PC-9 (cell line): ENCODE data around the gene TNRC6C. TPM values are rescaled to one million over a fixed set of nuclear protein-coding genes. Genes with fewer than 3 reads are reported as not detected.

Experiments used
- BruUV-seq: library from RNA; stranded (reverse); fragments of 400-500 nt; replicated peaks from 2 replicates; lab custom pipeline; 2021; lab: Mats Ljungman, UMichigan
- CTCF ChIA-PET: fragments of 300-600 bp; sonication (Branson Sonifier 250); formaldehyde crosslinking; loops from one replicate; lab custom pipeline; 2022; ENCODE audit warnings: antibody characterized with exemption; lab: Charles Lee
- POLR2A ChIA-PET: fragments of 300-600 bp; sonication (Branson Sonifier 250); formaldehyde crosslinking; loops from one replicate; lab custom pipeline; 2022; ENCODE audit warnings: antibody characterized with exemption; ENCODE audit not compliant: unreplicated experiment; lab: Charles Lee
- DNase-seq, 2 experiments: peaks; one replicate each; pipeline versions ENCODE4 v3.0.0 to v3.0.0-alpha.2; 2015 to 2022; ENCODE audit warnings: mixed read lengths in 1 of 2
- H2AFZ ChIP-seq: fragments of 200-600 bp; sonication (generic); 2 replicates; pipeline ENCODE4 v1.8.1; 2017; ENCODE audit warnings: antibody characterized with exemption
- H3F3A ChIP-seq: fragments of 200-600 bp; sonication (generic); 2 replicates; pipeline ENCODE4 v1.8.1; 2017; ENCODE audit warnings: antibody characterized with exemption, mild to moderate bottlenecking, low read depth; ENCODE audit not compliant: insufficient read depth
- H3K27ac ChIP-seq: fragments of 200-600 bp; sonication (generic); 2 replicates; pipeline ENCODE4 v1.6.1; 2016; ENCODE audit warnings: mixed run types
- H3K27me3 ChIP-seq: fragments of 200-600 bp; sonication (generic); 2 replicates; pipeline ENCODE4 v1.6.1; 2016; ENCODE audit warnings: low read depth, mixed run types; ENCODE audit not compliant: insufficient read depth
- H3K36me3 ChIP-seq: fragments of 200-600 bp; sonication (generic); 2 replicates; pipeline ENCODE4 v1.6.1; 2016; ENCODE audit warnings: low read depth, mixed run types
- H3K4me1 ChIP-seq: fragments of 200-600 bp; sonication (generic); replicated peaks from 2 replicates; pipeline ENCODE4 v1.6.1; 2016; ENCODE audit warnings: mixed run types; ENCODE audit not compliant: insufficient read depth
- H3K4me2 ChIP-seq: fragments of 200-600 bp; sonication (generic); 2 replicates; pipeline ENCODE4 v1.6.1; 2017; ENCODE audit warnings: mixed run types
- H3K4me3 ChIP-seq: fragments of 200-600 bp; sonication (generic); 2 replicates; pipeline ENCODE4 v1.6.1; 2016; ENCODE audit warnings: mixed run types
- H3K79me2 ChIP-seq: fragments of 200-600 bp; sonication (generic); 2 replicates; pipeline ENCODE4 v1.6.1; 2017; ENCODE audit warnings: low read depth, mixed run types
- H3K9me2 ChIP-seq: fragments of 200-600 bp; sonication (generic); 2 replicates; pipeline ENCODE4 v1.8.1; 2017; ENCODE audit warnings: mild to moderate bottlenecking; ENCODE audit not compliant: insufficient read depth
- H3K9me3 ChIP-seq: fragments of 200-600 bp; sonication (generic); 2 replicates; pipeline ENCODE4 v1.8.1; 2016; ENCODE audit warnings: low read depth; ENCODE audit not compliant: insufficient read depth
- H4K20me1 ChIP-seq: fragments of 200-600 bp; sonication (generic); 2 replicates; pipeline ENCODE4 v1.8.1; 2017; ENCODE audit not compliant: insufficient read depth
- CTCF ChIP-seq: fragments of 200-600 bp; sonication (generic); conservative IDR thresholded peaks from 2 replicates; pipeline ENCODE4 v1.6.1; 2017; ENCODE audit warnings: mixed run types, antibody characterized with exemption, mild to moderate bottlenecking, moderate library complexity
- EZH2 ChIP-seq: fragments of 200-600 bp; sonication (generic); IDR thresholded peaks from 2 replicates; pipeline ENCODE4 v1.8.0; 2017; ENCODE audit warnings: antibody characterized with exemption, low read depth
- intact Hi-C: fragments of 100-400 bp; cut with micrococcal nuclease; formaldehyde crosslinking; loops from one replicate; pipeline ENCODE4 v1.10.0; 2022; ENCODE audit not compliant: unreplicated experiment
- total RNA-seq: library from RNA; stranded (reverse); gene quantifications from 2 replicates; pipeline ENCODE4 v1.2.3, GENCODE V29; 2021

The TNRC6C gene
- total RNA-seq, 1 experiment from 2014 or later, result 0.37 TPM

GRCh38 chr17:77936881-77937280 is 21.6 kb upstream of the TNRC6C start:
- Histone ChIP-seq H3K9me3 (no peaks in the 10 kb centered on the region), H3K36me3 (no peaks in the 10 kb centered on the region), H3K4me1 (no peaks in the 10 kb centered on the region), H2AFZ (no peak overlapping the region), H3K4me2 (no peak overlapping the region), H3K4me3 (no peak overlapping the region), H3K79me2 (no peaks in the 10 kb centered on the region), H3K27me3 (peaks cover 69% of the 10 kb centered on the region), H3K27ac (no peak overlapping the region), H4K20me1 (no peaks in the 10 kb centered on the region), H3F3A (no peaks in the 10 kb centered on the region), H3K9me2 (no peaks in the 10 kb centered on the region)
- intact Hi-C loops, result no loop called here
- ChIA-PET POLR2A (no interaction called here), CTCF (no interaction called here)
- no peak for DNase-seq
- no TSS peak for BruUV-seq
- TF ChIP-seq EZH2 (no peak), CTCF (no peak)

- H3K4me1 ChIP-seq, result no peaks in the 10 kb centered on the region
- CTCF ChIA-PET, result no interaction called here
- POLR2A ChIA-PET, result no interaction called here
- H3K79me2 ChIP-seq, result no peaks in the 10 kb centered on the region
- no peaks in the 10 kb centered on the region for H3F3A ChIP-seq
- no peak overlapping the region for H3K4me2 ChIP-seq
- no TSS peak for BruUV-seq
- intact Hi-C loops, result no loop called here
- H3K9me3 ChIP-seq, result no peaks in the 10 kb centered on the region
- H3K4me3 ChIP-seq, result no peak overlapping the region
- TF ChIP-seq CTCF (no peak), EZH2 (no peak)
- no peaks in the 10 kb centered on the region for H3K36me3 ChIP-seq
- H3K9me2 ChIP-seq, result no peaks in the 10 kb centered on the region
- no peak for DNase-seq
- H2AFZ ChIP-seq, result no peak overlapping the region
- H3K27ac ChIP-seq, result no peak overlapping the region
- H4K20me1 ChIP-seq, result no peaks in the 10 kb centered on the region
- peaks cover 80% of the 10 kb centered on the region for H3K27me3 ChIP-seq
Measured at GRCh38 chr17:77941004-77941403, 17.5 kb upstream of the TNRC6C start.

- ChIA-PET CTCF (no interaction called here), POLR2A (no interaction called here)
- no peak for DNase-seq
- intact Hi-C loops, result no loop called here
- H3K4me1 ChIP-seq, result no peaks in the 10 kb centered on the region
- H3K27ac ChIP-seq, result no peak overlapping the region
- H3K79me2 ChIP-seq, result no peaks in the 10 kb centered on the region
- H4K20me1 ChIP-seq, result no peaks in the 10 kb centered on the region
- TF ChIP-seq EZH2 (no peak), CTCF (no peak)
- H2AFZ ChIP-seq, result no peak overlapping the region
- no peaks in the 10 kb centered on the region for H3K9me2 ChIP-seq
- no TSS peak for BruUV-seq
- no peak overlapping the region for H3K4me3 ChIP-seq
- H3K4me2 ChIP-seq, result no peak overlapping the region
- peaks cover 90% of the 10 kb centered on the region for H3K27me3 ChIP-seq
- no peaks in the 10 kb centered on the region for H3F3A ChIP-seq
- no peaks in the 10 kb centered on the region for H3K36me3 ChIP-seq
- H3K9me3 ChIP-seq, result no peaks in the 10 kb centered on the region
Measured at GRCh38 chr17:77942112-77942988, 16.2 kb upstream of the TNRC6C start.
